ENCODE results near the gene TMC1. TPM values are rescaled to one million over a fixed set of nuclear protein-coding genes. Genes with fewer than 3 reads are reported as not detected.
"Not testable (repeated sequence)": the region's sequence is repeated elsewhere in the genome, so short reads cannot be mapped to it uniquely, and the experiment has no call there.

TMC1 gene
- total RNA-seq, 2 experiments from 2014 or later = not detected

DNA sequence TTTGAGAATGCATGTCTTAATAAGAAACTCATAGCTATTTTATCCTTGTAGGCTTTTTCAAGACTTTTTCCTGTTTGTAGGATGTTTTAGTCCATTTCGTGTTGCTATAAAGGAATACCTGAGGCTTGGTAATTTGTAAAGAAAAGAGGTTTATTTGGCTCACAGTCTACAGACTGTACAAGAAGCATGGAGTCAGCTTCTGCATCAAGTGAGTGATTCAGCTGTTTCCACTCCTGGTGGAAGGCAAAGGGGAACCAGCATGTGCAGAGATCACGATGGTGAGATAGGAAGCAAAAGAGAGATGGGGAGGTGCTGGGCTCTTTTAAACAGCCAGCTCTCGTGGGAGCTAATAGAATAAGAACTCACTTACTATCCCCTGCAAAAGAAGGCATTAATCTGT, 254.2 kb downstream of the TMC1 start:
- Mint-ChIP-seq H3K27me3 (peaks cover 9% of the 10 kb centered on the region), H3K27ac (no peak overlapping the region), H3K4me1 (no peaks in the 10 kb centered on the region), H3K36me3 (ENCODE audit: low read depth) (no peaks in the 10 kb centered on the region), H3K9me3 (ENCODE audit: low read depth) (no peaks in the 10 kb centered on the region), H3K4me3 (no peak overlapping the region)
- DNase-seq (no peak), ATAC-seq (no peak)
- CTCF ChIA-PET = interaction anchor here (1.2 kb wide), 1 partner anchor 12 kb away, joined by 4 read pairs; no protein-coding TSS in a partner anchor
- intact Hi-C loops (cut with DNase I, micrococcal nuclease) = no loop called here
- POLR2A ChIA-PET = no interaction called here

- H3K4me3 Mint-ChIP-seq = no peak overlapping the region
- peaks cover 6% of the 10 kb centered on the region for H3K27me3 Mint-ChIP-seq
- ATAC-seq (no peak), DNase-seq (no peak)
- intact Hi-C loops (cut with DNase I, micrococcal nuclease) = no loop called here
- H3K4me1 Mint-ChIP-seq = no peaks in the 10 kb centered on the region
- H3K36me3 Mint-ChIP-seq (ENCODE audit: low read depth) = no peaks in the 10 kb centered on the region
- ChIA-PET POLR2A (no interaction called here), CTCF (no interaction called here)
- H3K27ac Mint-ChIP-seq = no peak overlapping the region
- no peaks in the 10 kb centered on the region for H3K9me3 Mint-ChIP-seq (ENCODE audit: low read depth)
Observed at GRCh38 chr9:72779614-72780013, 258.2 kb downstream of the TMC1 start.

DNA sequence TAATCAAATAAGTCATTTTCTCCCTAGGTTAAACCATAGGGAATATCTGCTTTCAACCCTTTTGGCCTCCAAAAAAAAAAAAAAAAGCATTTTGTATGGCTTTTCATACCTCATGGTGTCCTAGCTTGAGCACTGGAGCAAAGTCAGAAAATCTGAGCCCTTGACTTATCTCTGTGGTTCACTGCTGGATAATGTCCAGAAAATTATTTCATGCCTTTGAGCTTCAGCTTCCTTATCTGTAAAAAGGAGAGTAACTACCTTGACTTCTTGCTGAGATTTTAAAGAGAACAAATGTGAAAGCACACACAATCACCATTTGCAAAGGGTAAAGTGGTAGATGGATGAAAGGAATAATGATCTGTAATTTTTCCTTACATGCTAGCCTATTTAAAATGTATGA, 265.5 kb downstream of the TMC1 start:
- H3K9me3 Mint-ChIP-seq (ENCODE audit: low read depth) = no peaks in the 10 kb centered on the region
- H3K4me1 Mint-ChIP-seq = no peaks in the 10 kb centered on the region
- intact Hi-C loops (cut with DNase I, micrococcal nuclease) = no loop called here
- H3K36me3 Mint-ChIP-seq (ENCODE audit: low read depth) = no peaks in the 10 kb centered on the region
- ChIA-PET POLR2A (no interaction called here), CTCF (interaction anchor here (0.7 to 1.7 kb wide), 2 partner anchors 12 to 32 kb away, joined by 3 to 4 read pairs; no protein-coding TSS in a partner anchor)
- no peaks in the 10 kb centered on the region for H3K27me3 Mint-ChIP-seq
- DNase-seq = no peak
- H3K27ac Mint-ChIP-seq = no peak overlapping the region
- H3K4me3 Mint-ChIP-seq = no peak overlapping the region
- ATAC-seq = no peak

DNA sequence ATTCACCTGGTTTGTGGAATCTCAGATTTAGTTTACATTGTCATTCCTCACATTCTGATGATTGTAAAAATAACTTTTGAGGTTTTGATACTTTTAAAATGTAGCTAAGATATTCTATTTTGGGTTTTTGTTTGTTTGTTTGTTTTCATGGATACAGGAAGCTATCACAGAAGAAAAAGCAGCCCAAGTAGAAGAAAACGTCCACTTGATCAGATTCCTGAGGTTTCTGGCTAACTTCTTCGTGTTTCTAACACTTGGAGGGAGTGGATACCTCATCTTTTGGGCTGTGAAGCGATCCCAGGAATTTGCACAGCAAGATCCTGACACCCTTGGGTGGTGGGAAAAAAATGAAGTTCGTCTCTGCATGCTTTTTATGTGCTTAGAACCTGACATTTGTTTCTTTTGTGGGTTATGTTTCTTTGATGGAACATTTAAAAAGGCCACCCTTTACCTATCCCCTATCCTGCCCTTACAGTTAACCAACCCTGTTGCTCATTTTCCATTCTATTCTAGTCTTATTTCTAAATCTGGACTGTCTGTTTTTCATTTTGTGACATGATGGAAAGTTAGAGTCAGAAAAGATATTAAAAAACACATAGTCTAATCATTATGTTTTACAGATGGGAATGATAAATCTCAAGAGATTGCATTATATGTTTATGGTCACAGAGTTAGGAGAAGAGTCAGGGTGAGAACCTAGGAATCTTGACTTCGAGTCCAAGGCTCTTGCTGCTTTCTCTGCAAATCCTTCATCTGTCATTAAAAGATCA, 267.7 kb downstream of the TMC1 start:
- intact Hi-C loops (cut with DNase I, micrococcal nuclease) = no loop called here
- Mint-ChIP-seq H3K4me3 (no peak overlapping the region), H3K27me3 (peaks cover under 1% of the 10 kb centered on the region), H3K27ac (no peak overlapping the region), H3K9me3 (ENCODE audit: low read depth) (no peaks in the 10 kb centered on the region), H3K36me3 (ENCODE audit: low read depth) (no peaks in the 10 kb centered on the region), H3K4me1 (no peaks in the 10 kb centered on the region)
- CTCF ChIA-PET = no interaction called here
- DNase-seq (no peak), ATAC-seq (no peak)
- POLR2A ChIA-PET = no interaction called here

DNA sequence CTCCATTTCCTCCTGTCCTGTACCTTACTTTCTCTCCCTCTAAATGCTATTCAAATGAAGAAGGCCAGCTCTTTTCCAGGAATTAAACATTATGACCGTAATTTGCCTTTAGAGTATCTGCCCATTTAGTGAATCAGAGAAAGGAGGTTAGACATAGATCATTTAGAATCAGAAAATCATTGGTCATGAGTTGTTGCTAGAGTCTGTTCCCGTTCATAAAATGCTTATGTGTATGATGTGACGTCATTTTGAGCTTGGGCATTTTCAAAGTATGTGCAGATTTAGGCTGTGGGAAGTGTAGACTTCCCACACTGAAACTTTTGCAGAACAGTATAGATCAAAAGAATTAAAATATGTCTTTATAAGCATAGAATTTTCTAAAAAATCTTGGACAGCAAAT, 268.5 kb downstream of the TMC1 start:
- H3K36me3 Mint-ChIP-seq (ENCODE audit: low read depth) = no peaks in the 10 kb centered on the region
- DNase-seq (no peak), ATAC-seq (no peak)
- intact Hi-C loops (cut with DNase I, micrococcal nuclease) = loop anchor here in 1 of 2 experiments (10.0 kb wide), 1 partner anchor 65 kb away; no protein-coding TSS in a partner anchor
- ChIA-PET CTCF (no interaction called here), POLR2A (no interaction called here)
- H3K27me3 Mint-ChIP-seq = peaks cover 5% of the 10 kb centered on the region
- no peaks in the 10 kb centered on the region for H3K4me1 Mint-ChIP-seq
- no peak overlapping the region for H3K27ac Mint-ChIP-seq
- peaks cover 2% of the 10 kb centered on the region for H3K9me3 Mint-ChIP-seq (ENCODE audit: low read depth)
- H3K4me3 Mint-ChIP-seq = no peak overlapping the region

- ChIA-PET POLR2A (no interaction called here), CTCF (interaction anchor here (0.6 kb wide), 1 partner anchor 116 kb away, joined by 3 read pairs; no protein-coding TSS in a partner anchor)
- intact Hi-C loops (cut with DNase I, micrococcal nuclease) = loop anchor here in 1 of 2 experiments (10.0 kb wide), 1 partner anchor 64 kb away; no protein-coding TSS in a partner anchor
- DNase-seq = no peak
- no peaks in the 10 kb centered on the region for H3K36me3 Mint-ChIP-seq (ENCODE audit: low read depth)
- no peak for ATAC-seq
- peaks cover 2% of the 10 kb centered on the region for H3K9me3 Mint-ChIP-seq (ENCODE audit: low read depth)
- H3K4me1 Mint-ChIP-seq = no peaks in the 10 kb centered on the region
- H3K4me3 Mint-ChIP-seq = no peak overlapping the region
- peaks cover 5% of the 10 kb centered on the region for H3K27me3 Mint-ChIP-seq
- no peak overlapping the region for H3K27ac Mint-ChIP-seq
Observed at GRCh38 chr9:72790989-72791388, 269.6 kb downstream of the TMC1 start.

DNA sequence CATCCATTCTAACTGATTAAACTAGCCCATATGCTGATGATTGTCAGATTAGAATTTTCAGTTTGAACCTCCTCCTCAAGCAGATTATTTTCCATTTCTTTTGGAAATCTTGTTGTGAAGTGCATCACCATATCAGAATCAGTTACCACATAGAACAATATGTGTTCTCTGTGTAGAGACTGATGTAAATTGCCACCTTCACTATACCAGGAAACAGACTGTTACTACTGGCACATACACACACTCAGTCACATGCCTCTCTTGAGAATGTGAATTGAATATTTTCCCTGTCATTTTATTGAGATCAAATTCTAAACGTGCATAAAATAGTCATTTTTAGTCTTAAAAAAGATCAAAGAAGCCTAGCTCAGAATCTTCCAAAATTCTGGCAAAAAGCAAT, 270.0 kb downstream of the TMC1 start:
- H3K36me3 Mint-ChIP-seq (ENCODE audit: low read depth) = no peaks in the 10 kb centered on the region
- ChIA-PET POLR2A (no interaction called here), CTCF (interaction anchor here (0.6 kb wide), 1 partner anchor 117 kb away, joined by 3 read pairs; no protein-coding TSS in a partner anchor)

DNA sequence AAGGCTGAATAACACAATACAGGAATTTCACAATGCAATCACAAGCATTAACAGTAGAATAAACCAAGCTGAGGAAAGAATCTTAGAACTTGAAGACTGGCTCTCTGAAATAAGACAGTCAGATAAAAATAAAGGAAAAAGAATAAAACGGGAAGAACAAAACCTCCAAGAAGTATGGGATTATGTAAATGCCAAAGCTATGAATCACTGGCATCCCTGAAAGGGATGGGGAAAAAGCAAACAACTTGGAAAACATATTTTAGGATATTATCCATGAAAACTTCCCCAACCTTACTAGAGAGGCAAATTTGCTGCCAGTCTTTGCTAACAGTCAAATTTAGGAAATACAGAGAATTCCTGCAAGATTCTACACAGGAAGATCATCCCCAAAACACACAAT, 273.5 kb downstream of the TMC1 start:
- CTCF ChIA-PET = no interaction called here
- ATAC-seq = no peak
- H3K9me3 Mint-ChIP-seq (ENCODE audit: low read depth) = peaks cover 5% of the 10 kb centered on the region
- no peak for DNase-seq
- POLR2A ChIA-PET = no interaction called here
- no peak overlapping the region for H3K27ac Mint-ChIP-seq
- H3K4me1 Mint-ChIP-seq = no peaks in the 10 kb centered on the region
- no peaks in the 10 kb centered on the region for H3K36me3 Mint-ChIP-seq (ENCODE audit: low read depth)
- no peak overlapping the region for H3K4me3 Mint-ChIP-seq
- intact Hi-C loops (cut with DNase I, micrococcal nuclease) = loop anchor here in 1 of 2 experiments (10.0 kb wide), 1 partner anchor 60 kb away; no protein-coding TSS in a partner anchor
- peaks cover 8% of the 10 kb centered on the region for H3K27me3 Mint-ChIP-seq

More for the DNA sequence above, 270.0 kb downstream of the TMC1 start:
- intact Hi-C loops (cut with DNase I, micrococcal nuclease) = loop anchor here in 1 of 2 experiments (10.0 kb wide), 1 partner anchor 63 kb away; no protein-coding TSS in a partner anchor
- H3K27ac Mint-ChIP-seq = no peak overlapping the region
- no peaks in the 10 kb centered on the region for H3K4me1 Mint-ChIP-seq
- ATAC-seq = no peak
- DNase-seq = no peak
- no peak overlapping the region for H3K4me3 Mint-ChIP-seq
- peaks cover 5% of the 10 kb centered on the region for H3K27me3 Mint-ChIP-seq
- H3K9me3 Mint-ChIP-seq (ENCODE audit: low read depth) = peaks cover 2% of the 10 kb centered on the region

- no peak overlapping the region for H3K4me3 Mint-ChIP-seq
- H3K4me1 Mint-ChIP-seq = no peaks in the 10 kb centered on the region
- ATAC-seq (no peak), DNase-seq (no peak)
- peaks cover 4% of the 10 kb centered on the region for H3K9me3 Mint-ChIP-seq (ENCODE audit: low read depth)
- ChIA-PET CTCF (interaction anchor here (0.6 kb wide), 2 partner anchors 48 to 520 kb away, joined by 3 to 4 read pairs; no protein-coding TSS in a partner anchor), POLR2A (no interaction called here)
- intact Hi-C loops (cut with DNase I, micrococcal nuclease) = loop anchor here in 1 of 2 experiments (2.0 kb wide), 1 partner anchor 20 kb away; no protein-coding TSS in a partner anchor
- no peak overlapping the region for H3K27ac Mint-ChIP-seq
- peaks cover 6% of the 10 kb centered on the region for H3K27me3 Mint-ChIP-seq
- H3K36me3 Mint-ChIP-seq (ENCODE audit: low read depth) = no peaks in the 10 kb centered on the region
Observed at GRCh38 chr9:72800328-72800994, 279.1 kb downstream of the TMC1 start.

- intact Hi-C loops (cut with DNase I, micrococcal nuclease) = no loop called here
- no peaks in the 10 kb centered on the region for H3K36me3 Mint-ChIP-seq (ENCODE audit: low read depth)
- ChIA-PET POLR2A (no interaction called here), CTCF (no interaction called here)
- ATAC-seq = no peak
- H3K27ac Mint-ChIP-seq = no peak overlapping the region
- no peaks in the 10 kb centered on the region for H3K4me1 Mint-ChIP-seq
- H3K4me3 Mint-ChIP-seq = no peak overlapping the region
- no peak for DNase-seq
- H3K9me3 Mint-ChIP-seq (ENCODE audit: low read depth) = peaks cover 1% of the 10 kb centered on the region
- peaks cover 3% of the 10 kb centered on the region for H3K27me3 Mint-ChIP-seq
Observed at GRCh38 chr9:72805238-72805637, 283.8 kb downstream of the TMC1 start.

DNA sequence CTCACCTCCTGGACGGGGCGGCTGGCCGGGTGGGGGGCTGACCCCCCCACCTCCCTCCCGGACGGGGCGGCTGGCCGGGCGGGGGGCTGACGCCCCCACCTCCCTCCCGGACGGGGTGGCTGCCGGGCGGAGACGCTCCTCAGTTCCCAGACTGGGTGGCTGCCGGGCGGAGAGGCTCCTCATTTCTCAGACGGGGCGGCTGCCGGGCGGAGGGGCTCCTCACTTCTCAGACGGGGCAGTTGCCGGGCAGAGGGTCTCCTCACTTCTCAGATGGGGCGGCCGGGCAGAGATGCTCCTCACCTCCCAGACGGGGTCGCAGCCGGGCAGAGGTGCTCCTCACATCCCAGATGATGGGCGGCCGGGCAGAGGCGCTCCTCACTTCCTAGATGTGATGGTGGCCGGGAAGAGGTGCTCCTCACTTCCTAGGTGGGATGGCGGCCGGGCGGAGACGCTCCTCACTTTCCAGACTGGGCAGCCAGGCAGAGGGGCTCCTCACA, 285.0 kb downstream of the TMC1 start:
- H3K9me3 Mint-ChIP-seq (ENCODE audit: low read depth); ATAC-seq; POLR2A ChIA-PET; H3K27ac Mint-ChIP-seq; H3K36me3 Mint-ChIP-seq (ENCODE audit: low read depth); H3K4me1 Mint-ChIP-seq; intact Hi-C loops (cut with DNase I, micrococcal nuclease); H3K27me3 Mint-ChIP-seq; CTCF ChIA-PET; DNase-seq; H3K4me3 Mint-ChIP-seq: not testable (repeated sequence)
